IPS-NIHi7 (cell line): Measurements from ENCODE around the gene OOEP.

ENCODE experiments used
- DNase-seq: peaks from one replicate; pipeline ENCODE4 v3.0.0; 2012; ENCODE audit warnings: mixed read lengths; ENCODE audit errors: extremely low spot score

The OOEP gene

DNA sequence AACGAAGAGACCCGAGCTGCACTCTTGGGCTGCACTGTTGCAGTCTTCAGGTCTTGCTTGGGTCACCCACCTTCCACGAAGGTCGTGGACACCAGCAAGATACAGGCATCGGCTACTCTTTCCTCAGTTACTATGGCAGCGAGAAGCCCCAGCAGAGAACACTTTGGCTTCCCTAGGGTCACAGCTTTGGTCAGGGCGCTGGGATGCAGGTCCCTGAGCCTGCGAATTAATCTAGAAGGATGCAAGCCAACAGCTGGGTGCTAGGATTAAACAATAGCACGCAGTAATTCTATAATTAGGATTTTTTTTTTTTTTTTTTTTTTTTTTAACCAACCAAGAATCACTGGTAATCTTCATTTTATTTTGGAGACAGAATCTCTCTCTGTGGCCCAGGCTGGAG is 5.1 kb downstream of the OOEP start:
- DNase-seq = no peak

DNA sequence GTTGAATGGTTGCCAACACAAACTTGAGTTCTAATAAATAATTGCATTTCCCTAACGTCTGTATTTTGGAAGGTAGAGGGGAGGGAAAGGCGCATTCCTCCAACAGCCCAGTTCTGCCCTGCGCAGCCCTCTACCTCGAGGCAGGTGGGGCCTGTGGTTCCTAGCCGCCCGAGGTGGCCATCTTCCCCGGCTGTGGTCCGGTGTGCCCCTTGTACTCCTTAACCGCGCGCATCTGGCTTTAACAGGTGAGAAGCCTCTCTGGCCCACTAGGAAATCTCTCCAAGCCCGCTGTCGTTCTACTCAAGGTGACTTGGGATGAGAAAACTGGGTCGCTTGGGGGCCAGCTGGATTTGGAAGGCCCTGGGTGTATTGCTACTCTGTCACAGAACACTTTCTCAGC is 5.6 kb downstream of the OOEP start:
- DNase-seq = no peak

- DNase-seq = no peak
These were observed 6.2 kb downstream of the OOEP start for GRCh38 chr6:73363537-73363875.

- no peak for DNase-seq
These were observed 6.7 kb downstream of the OOEP start for GRCh38 chr6:73362869-73363536.

GRCh38 chr6:73362358-73362757 is 7.3 kb downstream of the OOEP start, which contains the start of gene KHDC3L:
KHDC3L (plus strand) TSS chr6:73362658; CDS start chr6:73362730, 72 bp downstream.
- DNase-seq = no peak

- no peak for DNase-seq
These were observed 15.8 kb downstream of the OOEP start, which contains the start of gene DPPA5 for GRCh38 chr6:73353636-73354593. DPPA5 (minus strand) TSS chr6:73354276; CDS start chr6:73354225, 51 bp downstream.

DNA sequence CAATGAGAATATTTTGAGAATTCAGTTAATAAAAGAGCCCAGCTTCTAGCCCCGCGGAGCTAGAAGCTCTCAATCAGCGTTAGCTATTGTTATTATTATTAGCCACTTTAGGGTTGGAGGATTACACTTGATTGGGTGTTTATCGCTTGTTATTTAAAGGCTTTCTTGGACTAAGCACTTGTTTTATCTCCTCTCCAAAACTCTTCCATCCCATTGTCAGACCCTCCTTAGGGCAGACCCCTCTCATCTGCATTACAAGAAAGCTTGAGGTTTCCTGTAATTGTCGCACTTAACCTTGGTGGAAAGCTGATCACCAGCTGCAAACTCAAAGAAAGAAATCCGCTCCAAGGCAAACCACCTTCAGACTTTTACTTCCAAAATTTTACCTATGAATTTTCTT is 20.4 kb downstream of the OOEP start:
- peak; percentile 69 for DNase-seq

- no peak for DNase-seq
These were observed 21.0 kb downstream of the OOEP start for GRCh38 chr6:73348550-73349204.

DNA sequence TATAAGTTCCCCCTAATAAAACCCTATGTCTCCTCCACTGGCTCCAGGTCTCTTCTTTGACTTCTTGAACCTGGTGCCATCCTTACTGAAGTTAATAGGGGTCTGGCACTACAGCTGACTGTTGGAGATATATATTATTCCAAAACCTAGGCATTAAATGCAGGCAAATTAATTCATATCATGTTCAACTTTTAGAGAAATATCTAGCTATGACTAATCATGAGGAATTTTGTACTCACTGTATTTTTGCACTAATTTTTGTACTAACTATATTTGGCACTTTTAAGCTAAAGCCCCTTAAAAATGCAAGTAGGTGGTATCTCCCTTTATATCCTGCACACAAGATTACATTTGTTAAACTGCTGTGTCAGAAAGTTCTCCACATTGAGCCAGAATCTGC is 26.5 kb downstream of the OOEP start:
- no peak for DNase-seq

GRCh38 chr6:73342174-73342573 is 27.5 kb downstream of the OOEP start:
- DNase-seq = no peak

DNA sequence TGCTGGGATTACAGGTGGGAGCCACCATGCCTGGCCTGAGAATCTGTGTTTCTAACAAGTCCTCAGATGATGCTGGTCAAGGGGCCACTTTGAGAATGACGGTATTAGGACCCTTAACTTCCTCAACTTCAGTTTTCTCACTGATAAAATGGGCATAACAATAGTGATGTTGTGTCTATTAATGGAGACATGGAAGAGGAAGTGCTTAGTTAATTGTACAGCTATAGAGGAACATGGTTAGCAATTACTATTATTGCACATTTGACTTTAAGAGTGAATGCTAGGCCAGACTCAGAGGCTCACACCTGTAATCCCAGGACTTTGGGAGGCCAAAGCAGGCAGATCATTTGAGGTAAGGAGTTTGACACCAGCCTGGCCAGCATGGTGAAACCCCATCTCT is 28.4 kb downstream of the OOEP start:
- DNase-seq = no peak

DNA sequence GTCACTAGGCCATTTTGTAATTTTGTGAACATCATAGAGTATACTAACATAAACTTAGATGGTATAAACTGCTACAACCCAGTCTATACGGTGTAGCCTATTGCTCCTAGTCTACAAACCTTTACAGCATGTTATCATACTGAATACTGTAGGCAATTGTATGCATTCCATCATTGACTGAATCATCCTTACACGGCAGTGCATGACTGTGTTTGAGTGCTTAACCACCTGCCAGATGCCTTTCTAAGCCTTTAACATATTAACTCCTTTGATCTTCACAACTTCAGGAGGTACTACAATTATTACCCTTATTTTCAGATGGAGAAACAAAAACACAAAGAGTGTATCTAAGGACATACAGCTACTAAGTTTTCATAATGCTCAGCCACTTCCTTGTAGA is 29.6 kb downstream of the OOEP start:
- no peak for DNase-seq

DNA sequence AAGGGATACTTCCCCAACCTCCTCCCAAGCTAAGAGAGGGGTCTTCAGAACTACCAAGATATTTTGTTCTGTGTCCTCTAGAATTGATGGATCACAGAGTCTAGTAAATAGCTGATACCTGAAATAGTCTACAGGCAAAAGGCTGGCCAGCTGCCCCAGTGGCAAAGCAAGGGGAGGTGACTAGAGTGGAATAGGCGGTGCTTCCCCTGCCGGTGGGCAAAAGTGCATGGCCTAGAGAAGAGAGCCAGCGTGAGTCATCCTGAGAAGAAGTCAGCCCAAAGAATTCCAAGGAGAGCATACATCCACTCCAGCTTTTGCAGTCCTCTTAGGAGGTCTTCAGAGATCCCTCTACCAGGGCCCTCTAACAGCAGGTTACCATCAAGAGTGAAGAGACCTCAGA is 30.4 kb downstream of the OOEP start:
- peak; percentile 61 for DNase-seq

DNA sequence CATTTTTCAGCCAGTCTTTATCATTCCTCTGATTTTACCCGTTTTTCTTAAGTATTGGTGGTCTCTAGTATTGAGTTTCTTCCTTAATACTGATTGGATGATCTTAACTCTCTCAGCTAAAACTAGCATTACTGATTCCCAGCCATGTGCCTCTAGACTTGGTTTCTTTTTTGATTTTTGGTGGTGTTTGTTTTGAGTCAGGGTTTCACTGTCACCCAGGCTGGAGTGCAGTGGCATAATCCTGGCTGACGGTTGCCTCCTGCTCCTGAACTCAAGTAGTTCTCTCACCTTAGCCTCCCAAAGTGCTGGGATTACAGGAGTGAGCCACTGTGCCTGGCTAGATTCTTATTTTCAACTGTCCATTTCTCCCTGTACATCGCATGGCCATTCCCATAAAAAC is 40.5 kb downstream of the OOEP start:
- no peak for DNase-seq

GRCh38 chr6:73328790-73329189 is 40.9 kb downstream of the OOEP start:
- DNase-seq = no peak

DNA sequence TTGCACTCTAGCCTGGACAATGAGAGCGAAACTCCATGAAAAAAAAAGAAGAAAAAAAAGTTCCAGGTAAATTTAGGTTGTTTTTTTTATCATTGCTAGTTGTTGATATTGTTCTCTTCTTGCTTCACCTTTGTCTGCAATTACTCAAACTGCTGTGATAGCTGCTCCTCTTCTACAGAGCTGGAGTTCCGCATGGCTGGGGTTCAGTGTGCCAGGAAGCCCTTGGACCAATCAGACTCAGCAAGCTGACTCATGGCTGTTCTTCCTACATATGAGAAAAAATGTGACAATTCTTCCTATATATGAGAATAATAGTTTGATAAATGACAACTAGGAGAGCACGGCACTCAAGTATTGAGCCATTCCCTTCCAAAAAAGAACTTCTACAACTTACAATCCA is 44.0 kb downstream of the OOEP start:
- no peak for DNase-seq

GRCh38 chr6:73323323-73323722 is 46.4 kb downstream of the OOEP start:
- DNase-seq = no peak
